Hepatic stellate cell (primary cell): Measurements from ENCODE around the gene ARHGAP9.
"Not testable (repeated sequence)": the region's sequence is repeated elsewhere in the genome, so short reads cannot be mapped to it uniquely, and the experiment has no call there.

Source experiments
- DNase-seq: peaks from one replicate; pipeline ENCODE4 v3.0.0; 2011; ENCODE audit warnings: low spot score

Gene ARHGAP9

DNA sequence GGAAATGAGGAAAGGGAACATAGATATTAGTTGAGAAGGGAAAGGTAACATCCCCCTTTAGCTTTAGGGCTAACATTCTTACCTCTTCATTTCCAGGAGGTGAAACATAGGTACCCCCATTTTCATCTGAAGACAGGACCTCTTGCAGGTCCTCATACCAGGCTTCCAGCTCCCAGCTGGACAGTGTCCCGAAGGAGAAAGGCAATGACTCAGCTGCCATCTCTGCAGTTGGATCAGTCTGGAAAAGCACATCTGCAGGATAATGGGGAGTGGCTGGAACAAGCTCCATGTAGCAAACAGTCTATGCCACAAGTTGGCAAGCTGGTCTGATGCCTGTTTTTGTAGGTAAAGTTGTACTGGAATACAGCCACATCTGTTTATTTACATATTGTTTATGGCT, 37.5 kb upstream of the ARHGAP9 start:
- DNase-seq = peak; percentile 50

DNA sequence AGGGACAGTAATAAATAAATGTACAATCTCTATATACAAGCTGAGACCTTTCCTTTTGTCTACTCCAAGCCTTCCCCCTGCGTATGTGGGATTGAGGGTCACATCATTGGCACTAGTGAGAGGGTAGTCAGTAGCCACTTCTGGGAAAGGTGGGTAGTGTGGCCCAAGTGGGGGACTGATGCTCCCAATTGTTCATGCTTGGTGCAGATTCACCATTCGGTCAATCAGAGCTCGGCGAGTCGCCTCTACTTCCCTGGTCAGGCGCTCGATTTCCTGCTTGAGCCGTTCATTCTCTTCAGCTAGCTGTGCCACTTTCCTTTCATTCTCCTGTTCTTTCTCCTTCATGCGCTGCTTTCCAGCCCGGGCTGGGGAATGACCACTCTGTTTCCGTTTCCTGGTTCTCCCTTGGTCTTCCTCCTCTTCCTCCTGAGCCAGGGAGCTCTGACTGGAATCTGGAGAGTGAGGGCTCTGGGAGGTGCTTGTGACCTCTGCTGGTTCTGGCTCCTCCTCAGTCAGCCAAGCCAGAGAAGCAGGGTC, 37.0 kb upstream of the ARHGAP9 start:
- no peak for DNase-seq

DNA sequence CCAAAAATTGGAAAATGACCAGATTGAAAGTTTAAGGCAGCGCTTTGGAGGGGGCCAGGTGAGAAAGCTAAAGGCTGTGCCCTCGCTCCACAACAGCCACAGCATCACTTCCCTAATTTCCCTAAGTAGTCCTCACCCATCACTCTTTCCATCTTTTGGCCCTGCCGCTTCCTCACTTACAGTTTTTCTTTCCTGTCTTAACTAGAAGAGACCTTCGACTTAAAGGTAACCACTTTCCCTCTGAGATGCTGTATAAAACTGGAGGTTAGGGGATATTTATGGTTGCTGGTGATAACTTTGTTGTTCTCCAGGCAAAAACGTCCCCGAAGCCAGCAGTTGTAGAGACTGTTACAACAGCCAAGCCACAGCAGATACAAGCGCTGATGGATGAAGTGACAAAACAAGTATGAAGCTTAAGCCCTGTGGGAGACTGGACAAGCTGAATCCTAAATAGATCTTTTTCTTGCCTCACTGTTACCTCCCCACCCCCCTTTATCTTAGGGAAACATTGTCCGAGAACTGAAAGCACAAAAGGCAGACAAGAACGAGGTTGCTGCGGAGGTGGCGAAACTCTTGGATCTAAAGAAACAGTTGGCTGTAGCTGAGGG, 36.4 kb upstream of the ARHGAP9 start:
- DNase-seq = no peak

GRCh38 chr12:57515408-57515933, 35.8 kb upstream of the ARHGAP9 start:
- DNase-seq = no peak

GRCh38 chr12:57514720-57515407, 35.2 kb upstream of the ARHGAP9 start:
- DNase-seq = no peak

- DNase-seq = not testable (repeated sequence)
Observed at GRCh38 chr12:57514246-57514645, 34.6 kb upstream of the ARHGAP9 start.

GRCh38 chr12:57513677-57514076, 34.0 kb upstream of the ARHGAP9 start:
- not testable (repeated sequence) for DNase-seq

DNA sequence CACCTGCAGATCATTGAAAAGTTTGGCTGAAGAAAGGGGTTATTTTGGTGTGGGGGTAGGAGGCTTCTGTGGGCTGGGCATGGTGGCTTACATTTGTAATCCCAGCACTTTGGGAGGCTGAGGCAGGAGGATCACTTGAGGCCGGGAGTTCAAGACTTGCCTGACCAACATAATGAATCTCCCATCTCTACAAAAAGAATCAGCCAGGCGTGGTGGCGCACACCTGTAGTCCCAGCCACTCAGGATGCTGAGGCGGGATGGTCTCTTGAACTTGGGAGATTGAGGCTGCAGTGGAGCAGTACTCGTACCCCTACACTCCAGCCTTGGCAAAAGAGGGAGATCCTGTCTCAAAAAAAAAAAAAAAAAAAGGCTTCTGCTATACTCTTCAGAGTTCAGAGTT, 33.6 kb upstream of the ARHGAP9 start:
- no peak for DNase-seq

GRCh38 chr12:57512665-57513064, 33.0 kb upstream of the ARHGAP9 start:
- DNase-seq = no peak

DNA sequence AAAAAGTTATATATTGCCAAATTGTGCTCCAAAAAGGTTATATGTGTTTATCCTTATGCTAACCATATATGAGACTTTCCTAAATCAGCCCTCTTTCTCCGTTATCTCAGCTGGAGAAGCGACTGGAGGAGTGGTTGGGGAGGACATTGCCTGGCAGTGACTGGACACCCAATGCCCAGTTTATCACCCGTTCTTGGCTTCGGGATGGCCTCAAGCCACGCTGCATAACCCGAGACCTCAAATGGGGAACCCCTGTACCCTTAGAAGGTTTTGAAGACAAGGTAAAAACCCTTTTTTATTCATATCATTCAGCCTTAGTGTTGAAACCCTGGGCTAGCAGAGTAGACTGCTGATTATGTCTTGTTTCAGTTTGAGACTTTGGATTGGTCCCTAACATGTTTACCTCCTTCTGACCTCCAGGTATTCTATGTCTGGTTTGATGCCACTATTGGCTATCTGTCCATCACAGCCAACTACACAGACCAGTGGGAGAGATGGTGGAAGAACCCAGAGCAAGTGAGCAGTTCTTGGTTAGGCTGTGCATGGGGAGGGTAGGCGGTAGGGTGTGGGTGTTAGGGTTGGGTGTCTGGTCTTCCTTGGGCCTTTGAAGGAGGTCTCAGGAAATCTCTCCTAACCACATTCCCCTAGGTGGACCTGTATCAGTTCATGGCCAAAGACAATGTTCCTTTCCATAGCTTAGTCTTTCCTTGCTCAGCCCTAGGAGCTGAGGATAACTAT, 32.1 kb upstream of the ARHGAP9 start:
- no peak for DNase-seq

- no peak for DNase-seq
Observed at GRCh38 chr12:57511161-57511560, 31.5 kb upstream of the ARHGAP9 start.

GRCh38 chr12:57507796-57508195, 28.1 kb upstream of the ARHGAP9 start:
- DNase-seq = not testable (repeated sequence)

GRCh38 chr12:57506541-57506940, 26.9 kb upstream of the ARHGAP9 start:
- not testable (repeated sequence) for DNase-seq

GRCh38 chr12:57502311-57502969, 22.8 kb upstream of the ARHGAP9 start:
- DNase-seq = not testable (repeated sequence)

DNA sequence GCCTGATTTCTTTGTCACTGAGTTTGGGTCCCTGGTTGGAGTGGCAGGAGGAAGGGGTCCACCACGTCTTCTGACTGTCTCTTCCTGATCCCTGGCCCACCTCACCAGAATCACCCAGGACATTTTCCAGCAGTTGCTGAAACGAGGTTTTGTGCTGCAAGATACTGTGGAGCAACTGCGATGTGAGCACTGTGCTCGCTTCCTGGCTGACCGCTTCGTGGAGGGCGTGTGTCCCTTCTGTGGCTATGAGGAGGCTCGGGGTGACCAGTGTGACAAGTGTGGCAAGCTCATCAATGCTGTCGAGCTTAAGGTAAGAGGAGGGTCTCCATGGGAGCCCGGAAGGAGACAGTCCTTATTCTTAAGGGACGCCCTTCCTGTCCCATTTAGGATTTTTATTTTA, 20.5 kb upstream of the ARHGAP9 start:
- no peak for DNase-seq

DNA sequence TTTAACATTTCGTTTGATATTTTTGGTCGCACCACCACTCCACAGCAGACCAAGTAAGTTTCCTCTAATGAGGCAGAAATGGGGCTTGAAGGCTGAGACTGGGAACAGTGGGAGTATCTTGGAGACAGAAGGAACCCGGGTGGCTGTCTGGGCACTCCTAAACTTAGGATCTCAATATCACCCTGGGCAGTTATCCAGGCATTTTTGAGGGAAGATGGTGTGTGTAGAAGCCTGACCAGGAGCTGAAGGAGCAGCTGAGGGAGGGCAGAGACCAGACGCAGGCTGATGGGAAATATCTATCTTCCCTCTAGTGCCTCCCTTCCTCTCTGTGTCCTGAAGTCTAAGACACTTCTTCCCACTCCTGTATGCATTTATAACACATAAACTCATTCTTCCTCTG, 18.9 kb upstream of the ARHGAP9 start:
- DNase-seq = no peak

GRCh38 chr12:57498132-57498502, 18.5 kb upstream of the ARHGAP9 start:
- no peak for DNase-seq

- DNase-seq = no peak
Observed at GRCh38 chr12:57497223-57498131, 17.8 kb upstream of the ARHGAP9 start.

GRCh38 chr12:57496822-57497221, 17.2 kb upstream of the ARHGAP9 start:
- DNase-seq = no peak

DNA sequence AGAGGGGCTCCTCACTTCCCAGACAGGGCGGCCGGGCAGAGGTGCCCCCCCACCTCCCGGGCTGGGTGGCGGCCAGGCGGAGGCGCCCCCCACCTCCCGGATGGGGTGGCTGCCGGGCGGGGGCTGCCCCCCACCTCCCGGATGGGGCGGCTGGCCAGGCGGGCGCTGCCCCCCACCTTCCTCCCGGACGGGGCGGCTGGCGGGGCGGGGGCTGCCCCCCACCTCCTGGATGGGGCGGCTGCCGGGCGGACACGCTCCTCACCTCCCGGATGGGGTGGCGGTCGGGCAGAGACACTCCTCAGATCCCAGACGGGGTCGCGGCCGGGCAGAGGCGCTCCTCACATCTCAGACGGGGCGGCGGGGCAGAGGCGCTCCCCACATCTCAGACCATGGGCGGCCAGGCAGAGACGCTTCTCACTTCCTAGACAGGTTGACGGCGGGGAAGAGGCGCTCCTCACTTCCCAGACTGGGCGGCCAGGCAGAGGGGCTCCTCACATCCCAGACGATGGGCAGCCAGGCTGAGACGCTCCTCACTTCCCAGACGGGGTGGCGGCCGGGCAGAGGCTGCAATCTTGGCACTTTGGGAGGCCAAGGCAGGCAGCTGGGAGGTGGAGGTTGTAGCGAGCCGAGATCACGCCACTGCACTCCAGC, 15.5 kb upstream of the ARHGAP9 start:
- not testable (repeated sequence) for DNase-seq
